Activated naive CD8-positive, alpha-beta T cell treated with anti-CD3 and anti-CD28 coated beads for 36 hours (primary cell): ENCODE data around the gene MUC4. TPM values are rescaled to one million over a fixed set of nuclear protein-coding genes. Genes with fewer than 3 reads are reported as not detected.
"Not testable (repeated sequence)": the region's sequence is repeated elsewhere in the genome, so short reads cannot be mapped to it uniquely, and the experiment has no call there.

Experiments used
- DNase-seq: peaks from one replicate; pipeline ENCODE4 v3.0.0; 2021
- H3K27ac Mint-ChIP-seq: one replicate; pipeline ENCODE4 v1.8.0; 2022; ENCODE audit warnings: mild to moderate bottlenecking, moderate library complexity, mixed read lengths
- H3K27me3 Mint-ChIP-seq: one replicate; pipeline ENCODE4 v1.8.0; 2022; ENCODE audit warnings: mild to moderate bottlenecking, mixed read lengths
- H3K36me3 Mint-ChIP-seq: one replicate; pipeline ENCODE4 v1.8.0; 2021; ENCODE audit warnings: mild to moderate bottlenecking, mixed read lengths
- H3K4me1 Mint-ChIP-seq: one replicate; pipeline ENCODE4 v1.8.0; 2021; ENCODE audit warnings: mixed read lengths
- H3K4me3 Mint-ChIP-seq: one replicate; pipeline ENCODE4 v1.8.0; 2022; ENCODE audit warnings: mild to moderate bottlenecking, moderate library complexity, mixed read lengths
- H3K9me3 Mint-ChIP-seq: one replicate; pipeline ENCODE4 v1.8.0; 2022; ENCODE audit warnings: mixed read lengths
- total RNA-seq, 2 experiments: library from RNA; stranded (reverse); gene quantifications; one replicate each; pipeline ENCODE4 v1.2.3, GENCODE V29; 2021

The MUC4 gene
- total RNA-seq, 2 experiments from 2014 or later = 0.08 to 0.14 TPM

GRCh38 chr3:195720831-195721506, 90.8 kb downstream of the MUC4 start, which contains the start of gene MUC20:
MUC20 (plus strand) TSS chr3:195720978; CDS start chr3:195721008, 30 bp downstream.
- not testable (repeated sequence) for H3K4me1 Mint-ChIP-seq, H3K4me3 Mint-ChIP-seq, H3K36me3 Mint-ChIP-seq, H3K9me3 Mint-ChIP-seq, H3K27ac Mint-ChIP-seq, H3K27me3 Mint-ChIP-seq
- DNase-seq = peak; percentile 11

- not testable (repeated sequence) for H3K36me3 Mint-ChIP-seq, H3K4me3 Mint-ChIP-seq, H3K27me3 Mint-ChIP-seq, DNase-seq, H3K4me1 Mint-ChIP-seq, H3K27ac Mint-ChIP-seq, H3K9me3 Mint-ChIP-seq
Measured at GRCh38 chr3:195719514-195720254, 92.0 kb downstream of the MUC4 start.

GRCh38 chr3:195718477-195718984, 93.2 kb downstream of the MUC4 start:
- Mint-ChIP-seq H3K4me1 (peaks cover 4% of the 10 kb centered on the region), H3K27me3 (no peaks in the 10 kb centered on the region), H3K4me3 (no peak overlapping the region), H3K36me3 (peaks cover 4% of the 10 kb centered on the region), H3K9me3 (no peaks in the 10 kb centered on the region), H3K27ac (no peak overlapping the region)
- DNase-seq = no peak

GRCh38 chr3:195717852-195718476, 93.8 kb downstream of the MUC4 start:
- H3K4me3 Mint-ChIP-seq = no peak overlapping the region
- no peak overlapping the region for H3K27ac Mint-ChIP-seq
- H3K27me3 Mint-ChIP-seq = no peaks in the 10 kb centered on the region
- DNase-seq = no peak
- peaks cover 4% of the 10 kb centered on the region for H3K4me1 Mint-ChIP-seq
- H3K9me3 Mint-ChIP-seq = no peaks in the 10 kb centered on the region
- peaks cover 4% of the 10 kb centered on the region for H3K36me3 Mint-ChIP-seq

GRCh38 chr3:195717416-195717815, 94.3 kb downstream of the MUC4 start:
- H3K27ac Mint-ChIP-seq = no peak overlapping the region
- H3K9me3 Mint-ChIP-seq = no peaks in the 10 kb centered on the region

GRCh38 chr3:195715583-195716266, 96.0 kb downstream of the MUC4 start:
- Mint-ChIP-seq H3K9me3 (no peaks in the 10 kb centered on the region), H3K4me1 (peaks cover 4% of the 10 kb centered on the region), H3K36me3 (peaks cover 4% of the 10 kb centered on the region), H3K27me3 (no peaks in the 10 kb centered on the region), H3K4me3 (no peak overlapping the region), H3K27ac (no peak overlapping the region)
- peak; percentile 39 for DNase-seq

More at GRCh38 chr3:195717416-195717815, 94.3 kb downstream of the MUC4 start:
- H3K4me1 Mint-ChIP-seq = peaks cover 4% of the 10 kb centered on the region
- H3K4me3 Mint-ChIP-seq = no peak overlapping the region
- DNase-seq = no peak
- peaks cover 4% of the 10 kb centered on the region for H3K36me3 Mint-ChIP-seq
- no peaks in the 10 kb centered on the region for H3K27me3 Mint-ChIP-seq

GRCh38 chr3:195715134-195715533, 96.6 kb downstream of the MUC4 start:
- no peak for DNase-seq
- H3K27me3 Mint-ChIP-seq = no peaks in the 10 kb centered on the region
- no peak overlapping the region for H3K4me3 Mint-ChIP-seq
- H3K27ac Mint-ChIP-seq = no peak overlapping the region
- H3K9me3 Mint-ChIP-seq = no peaks in the 10 kb centered on the region
- peaks cover 4% of the 10 kb centered on the region for H3K4me1 Mint-ChIP-seq
- peaks cover 4% of the 10 kb centered on the region for H3K36me3 Mint-ChIP-seq

GRCh38 chr3:195714380-195715011, 97.2 kb downstream of the MUC4 start:
- no peak overlapping the region for H3K4me3 Mint-ChIP-seq
- H3K27ac Mint-ChIP-seq = no peak overlapping the region
- DNase-seq = no peak
- no peaks in the 10 kb centered on the region for H3K9me3 Mint-ChIP-seq
- peaks cover 4% of the 10 kb centered on the region for H3K36me3 Mint-ChIP-seq
- no peaks in the 10 kb centered on the region for H3K27me3 Mint-ChIP-seq
- peaks cover 4% of the 10 kb centered on the region for H3K4me1 Mint-ChIP-seq

GRCh38 chr3:195713150-195713549, 98.6 kb downstream of the MUC4 start:
- H3K27ac Mint-ChIP-seq, H3K36me3 Mint-ChIP-seq, H3K4me1 Mint-ChIP-seq, H3K4me3 Mint-ChIP-seq, H3K27me3 Mint-ChIP-seq, DNase-seq, H3K9me3 Mint-ChIP-seq: not testable (repeated sequence)

GRCh38 chr3:195712535-195712910, 99.2 kb downstream of the MUC4 start:
- not testable (repeated sequence) for H3K4me3 Mint-ChIP-seq, H3K27me3 Mint-ChIP-seq, H3K27ac Mint-ChIP-seq, H3K4me1 Mint-ChIP-seq, DNase-seq, H3K36me3 Mint-ChIP-seq, H3K9me3 Mint-ChIP-seq

GRCh38 chr3:195711813-195712534, 99.8 kb downstream of the MUC4 start:
- Mint-ChIP-seq H3K4me1 (peaks cover 4% of the 10 kb centered on the region), H3K4me3 (no peak overlapping the region), H3K9me3 (no peaks in the 10 kb centered on the region), H3K27ac (no peak overlapping the region), H3K36me3 (peaks cover 4% of the 10 kb centered on the region), H3K27me3 (no peaks in the 10 kb centered on the region)
- no peak for DNase-seq

GRCh38 chr3:195711091-195711812, 100.5 kb downstream of the MUC4 start:
- not testable (repeated sequence) for H3K4me1 Mint-ChIP-seq, H3K27ac Mint-ChIP-seq, H3K36me3 Mint-ChIP-seq, H3K4me3 Mint-ChIP-seq, H3K9me3 Mint-ChIP-seq, DNase-seq, H3K27me3 Mint-ChIP-seq

GRCh38 chr3:195710126-195710905, 101.4 kb downstream of the MUC4 start:
- H3K27ac Mint-ChIP-seq, H3K9me3 Mint-ChIP-seq, H3K36me3 Mint-ChIP-seq, H3K27me3 Mint-ChIP-seq, DNase-seq, H3K4me3 Mint-ChIP-seq, H3K4me1 Mint-ChIP-seq: not testable (repeated sequence)
